Type B pancreatic cell (in vitro differentiated cells): Measurements from ENCODE around the gene KIAA0232. TPM values are rescaled to one million over a fixed set of nuclear protein-coding genes. Genes with fewer than 3 reads are reported as not detected.

ENCODE experiments used
- DNase-seq: peaks from one replicate; pipeline ENCODE4 v3.0.0; 2021; ENCODE audit warnings: mixed read lengths; ENCODE audit not compliant: unreplicated experiment; ENCODE audit errors: extremely low spot score
- H3K27ac Mint-ChIP-seq: 2 replicates; pipeline ENCODE4 v1.8.0; 2021; ENCODE audit warnings: mild to moderate bottlenecking, mixed read lengths
- H3K27me3 Mint-ChIP-seq: 2 replicates; pipeline ENCODE4 v1.8.0; 2021; ENCODE audit warnings: mixed read lengths
- H3K36me3 Mint-ChIP-seq: 2 replicates; pipeline ENCODE4 v1.8.0; 2021; ENCODE audit warnings: mixed read lengths
- H3K4me1 Mint-ChIP-seq: one replicate; pipeline ENCODE4 v1.8.0; 2021; ENCODE audit warnings: mixed read lengths; ENCODE audit not compliant: unreplicated experiment
- H3K4me3 Mint-ChIP-seq: 2 replicates; pipeline ENCODE4 v1.8.0; 2021; ENCODE audit warnings: mild to moderate bottlenecking, mixed read lengths
- H3K9me3 Mint-ChIP-seq: 2 replicates; pipeline ENCODE4 v1.8.0; 2021; ENCODE audit warnings: mixed read lengths
- total RNA-seq: library from RNA; stranded (reverse); gene quantifications from 2 replicates; pipeline ENCODE4 v1.2.1, GENCODE V29; 2021; ENCODE audit warnings: low replicate concordance
- TF ChIP-seq, protein P1 (sequence below): fragments of 200-600 bp; sonication (generic); conservative IDR thresholded peaks from 2 replicates; pipeline ENCODE4 v1.5.0; 2021; ENCODE audit warnings: antibody characterized with exemption, mild to moderate bottlenecking

The KIAA0232 gene
- total RNA-seq, 1 donor from 2014 or later: 35.9 TPM

DNA sequence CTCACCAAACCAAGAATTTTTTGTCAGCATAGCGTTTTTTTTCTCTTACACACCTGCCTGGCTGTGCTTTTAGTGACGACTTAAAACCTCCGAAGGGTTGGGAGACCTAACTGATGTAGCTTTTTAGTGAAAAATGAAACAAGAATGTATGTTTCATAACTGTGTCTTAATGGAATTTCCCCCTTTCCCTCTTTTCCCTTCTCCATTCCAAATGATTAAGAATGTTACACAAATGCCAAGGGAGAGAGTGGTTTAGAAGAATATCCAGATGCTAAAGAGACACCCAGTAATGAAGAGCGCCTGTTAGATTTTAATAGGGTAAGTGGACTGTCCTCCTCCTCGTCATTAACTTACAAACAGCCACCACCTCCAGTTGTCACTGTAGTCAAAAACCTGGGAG lies 93.9 kb downstream of the KIAA0232 start:
- TF ChIP-seq, protein P1, sequence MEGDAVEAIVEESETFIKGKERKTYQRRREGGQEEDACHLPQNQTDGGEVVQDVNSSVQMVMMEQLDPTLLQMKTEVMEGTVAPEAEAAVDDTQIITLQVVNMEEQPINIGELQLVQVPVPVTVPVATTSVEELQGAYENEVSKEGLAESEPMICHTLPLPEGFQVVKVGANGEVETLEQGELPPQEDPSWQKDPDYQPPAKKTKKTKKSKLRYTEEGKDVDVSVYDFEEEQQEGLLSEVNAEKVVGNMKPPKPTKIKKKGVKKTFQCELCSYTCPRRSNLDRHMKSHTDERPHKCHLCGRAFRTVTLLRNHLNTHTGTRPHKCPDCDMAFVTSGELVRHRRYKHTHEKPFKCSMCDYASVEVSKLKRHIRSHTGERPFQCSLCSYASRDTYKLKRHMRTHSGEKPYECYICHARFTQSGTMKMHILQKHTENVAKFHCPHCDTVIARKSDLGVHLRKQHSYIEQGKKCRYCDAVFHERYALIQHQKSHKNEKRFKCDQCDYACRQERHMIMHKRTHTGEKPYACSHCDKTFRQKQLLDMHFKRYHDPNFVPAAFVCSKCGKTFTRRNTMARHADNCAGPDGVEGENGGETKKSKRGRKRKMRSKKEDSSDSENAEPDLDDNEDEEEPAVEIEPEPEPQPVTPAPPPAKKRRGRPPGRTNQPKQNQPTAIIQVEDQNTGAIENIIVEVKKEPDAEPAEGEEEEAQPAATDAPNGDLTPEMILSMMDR: no peak
- H3K4me3 Mint-ChIP-seq: no peak overlapping the region
- DNase-seq: no peak
- no peaks in the 10 kb centered on the region for H3K9me3 Mint-ChIP-seq
- no peak overlapping the region for H3K27ac Mint-ChIP-seq
- peaks cover 29% of the 10 kb centered on the region for H3K36me3 Mint-ChIP-seq
- no peaks in the 10 kb centered on the region for H3K27me3 Mint-ChIP-seq
- H3K4me1 Mint-ChIP-seq: no peaks in the 10 kb centered on the region

DNA sequence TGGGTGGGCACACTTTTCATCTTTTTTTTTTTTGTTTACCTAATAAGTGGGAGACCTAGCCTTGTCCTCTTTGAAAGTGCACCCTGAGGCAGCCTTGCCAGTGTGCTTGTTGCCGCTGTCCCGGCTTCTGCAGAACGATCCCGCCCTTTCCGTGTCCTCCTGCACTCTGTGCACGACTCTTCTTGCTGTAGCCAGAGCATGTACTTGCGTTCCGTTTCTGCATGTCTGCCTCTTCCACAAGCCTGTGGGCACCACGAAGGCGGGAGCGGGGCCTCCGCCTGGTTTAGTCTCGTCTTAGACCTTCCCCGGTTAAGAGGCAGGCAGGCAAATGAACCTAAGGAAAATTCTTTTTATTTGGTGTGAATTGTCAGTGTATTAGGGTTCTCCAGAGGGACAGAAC lies 94.5 kb downstream of the KIAA0232 start:
- TF ChIP-seq, protein P1: no peak
- no peaks in the 10 kb centered on the region for H3K4me1 Mint-ChIP-seq
- H3K4me3 Mint-ChIP-seq: no peak overlapping the region
- H3K27me3 Mint-ChIP-seq: no peaks in the 10 kb centered on the region
- H3K27ac Mint-ChIP-seq: no peak overlapping the region
- DNase-seq: no peak
- peaks cover 23% of the 10 kb centered on the region for H3K36me3 Mint-ChIP-seq
- H3K9me3 Mint-ChIP-seq: no peaks in the 10 kb centered on the region

DNA sequence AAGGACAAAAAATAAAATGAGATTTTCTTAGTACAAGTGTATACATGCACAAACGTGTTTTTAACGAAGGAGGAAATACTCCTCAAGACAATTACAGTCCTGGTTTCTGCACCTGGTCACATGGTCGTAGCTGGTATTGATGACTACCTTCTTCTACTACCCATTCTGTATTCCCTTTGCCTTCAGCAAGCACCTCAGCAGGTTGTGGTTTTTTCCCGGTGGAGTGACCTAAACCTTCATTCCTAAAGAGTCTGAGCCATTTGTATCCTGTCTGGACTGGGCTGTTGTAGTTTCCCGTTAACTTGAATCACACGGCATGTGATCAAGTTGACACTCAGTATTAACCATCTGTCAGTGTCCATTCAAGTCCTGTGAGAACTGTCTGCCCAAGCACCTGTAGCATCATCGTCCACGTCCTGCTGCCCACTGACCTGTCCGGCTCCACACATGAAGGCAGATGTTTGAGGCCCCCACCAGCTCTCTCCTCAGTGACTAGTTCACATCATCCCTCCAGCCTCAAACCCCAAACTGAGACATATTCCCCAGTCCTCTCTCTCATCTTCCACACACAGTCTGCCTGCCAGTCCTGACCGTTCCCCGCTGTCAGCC lies 96.0 kb downstream of the KIAA0232 start:
- Mint-ChIP-seq H3K4me1 (no peaks in the 10 kb centered on the region), H3K36me3 (peaks cover 26% of the 10 kb centered on the region), H3K9me3 (no peaks in the 10 kb centered on the region), H3K27me3 (no peaks in the 10 kb centered on the region), H3K27ac (no peak overlapping the region), H3K4me3 (no peak overlapping the region)
- TF ChIP-seq, protein P1: no peak
- no peak for DNase-seq

DNA sequence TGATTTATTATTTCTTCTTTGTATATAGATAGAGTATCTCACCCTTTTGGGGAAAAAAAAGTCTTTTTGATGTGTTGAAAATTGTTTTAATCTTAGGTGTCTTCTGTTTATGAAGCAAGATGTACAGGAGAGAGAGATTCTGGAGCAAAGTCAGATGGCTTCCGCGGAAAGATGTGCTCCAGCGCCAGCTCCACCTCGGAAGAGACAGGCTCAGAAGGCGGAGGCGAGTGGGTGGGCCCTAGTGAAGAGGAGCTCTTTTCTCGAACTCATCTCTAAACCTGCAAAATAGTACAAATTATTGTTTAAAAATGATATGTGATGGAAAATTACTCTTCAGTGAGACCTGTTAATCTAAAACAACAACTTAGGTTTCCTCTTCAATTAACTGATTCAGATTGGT lies 98.2 kb downstream of the KIAA0232 start:
- H3K27ac Mint-ChIP-seq: no peak overlapping the region
- no peak overlapping the region for H3K4me3 Mint-ChIP-seq
- DNase-seq: no peak
- H3K36me3 Mint-ChIP-seq: peaks cover 34% of the 10 kb centered on the region
- no peaks in the 10 kb centered on the region for H3K9me3 Mint-ChIP-seq
- H3K4me1 Mint-ChIP-seq: peaks cover 8% of the 10 kb centered on the region
- H3K27me3 Mint-ChIP-seq: no peaks in the 10 kb centered on the region
- TF ChIP-seq, protein P1: no peak

DNA sequence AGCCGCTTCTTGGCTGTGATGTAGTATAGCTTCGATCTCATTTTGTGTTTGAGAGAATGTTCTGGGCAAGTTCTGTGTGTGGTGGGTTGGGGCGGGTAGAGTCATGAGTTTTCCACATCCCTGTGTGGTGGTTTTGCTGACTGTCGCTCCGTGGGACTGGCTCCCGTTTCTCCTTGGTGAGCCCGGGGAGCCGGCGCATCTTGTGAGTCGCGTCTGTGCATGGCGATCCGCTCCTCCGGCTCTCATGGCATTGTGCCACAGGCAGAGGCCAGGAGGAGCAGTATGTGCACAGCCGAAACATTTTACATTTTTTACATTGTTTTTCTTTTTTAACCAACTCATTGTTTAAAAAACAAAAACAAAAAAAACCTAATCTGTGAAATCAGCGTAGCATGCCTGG lies 99.4 kb downstream of the KIAA0232 start:
- H3K27ac Mint-ChIP-seq: no peak overlapping the region
- H3K4me1 Mint-ChIP-seq: peaks cover 12% of the 10 kb centered on the region
- H3K36me3 Mint-ChIP-seq: peaks cover 24% of the 10 kb centered on the region
- DNase-seq: no peak
- TF ChIP-seq, protein P1: no peak
- no peaks in the 10 kb centered on the region for H3K9me3 Mint-ChIP-seq
- H3K4me3 Mint-ChIP-seq: no peak overlapping the region
- no peaks in the 10 kb centered on the region for H3K27me3 Mint-ChIP-seq
